GM19351 (cell line): ENCODE measurements around the gene WNT4.
"Not testable (repeated sequence)": the region's sequence is repeated elsewhere in the genome, so short reads cannot be mapped to it uniquely, and the experiment has no call there.

Experiments
- ATAC-seq: cut with Tn5 transposase; IDR thresholded peaks from one replicate; pipeline ENCODE4 v1.9.1; 2021; ENCODE audit warnings: mild to moderate bottlenecking, moderate library complexity; ENCODE audit not compliant: unreplicated experiment

WNT4 gene

DNA sequence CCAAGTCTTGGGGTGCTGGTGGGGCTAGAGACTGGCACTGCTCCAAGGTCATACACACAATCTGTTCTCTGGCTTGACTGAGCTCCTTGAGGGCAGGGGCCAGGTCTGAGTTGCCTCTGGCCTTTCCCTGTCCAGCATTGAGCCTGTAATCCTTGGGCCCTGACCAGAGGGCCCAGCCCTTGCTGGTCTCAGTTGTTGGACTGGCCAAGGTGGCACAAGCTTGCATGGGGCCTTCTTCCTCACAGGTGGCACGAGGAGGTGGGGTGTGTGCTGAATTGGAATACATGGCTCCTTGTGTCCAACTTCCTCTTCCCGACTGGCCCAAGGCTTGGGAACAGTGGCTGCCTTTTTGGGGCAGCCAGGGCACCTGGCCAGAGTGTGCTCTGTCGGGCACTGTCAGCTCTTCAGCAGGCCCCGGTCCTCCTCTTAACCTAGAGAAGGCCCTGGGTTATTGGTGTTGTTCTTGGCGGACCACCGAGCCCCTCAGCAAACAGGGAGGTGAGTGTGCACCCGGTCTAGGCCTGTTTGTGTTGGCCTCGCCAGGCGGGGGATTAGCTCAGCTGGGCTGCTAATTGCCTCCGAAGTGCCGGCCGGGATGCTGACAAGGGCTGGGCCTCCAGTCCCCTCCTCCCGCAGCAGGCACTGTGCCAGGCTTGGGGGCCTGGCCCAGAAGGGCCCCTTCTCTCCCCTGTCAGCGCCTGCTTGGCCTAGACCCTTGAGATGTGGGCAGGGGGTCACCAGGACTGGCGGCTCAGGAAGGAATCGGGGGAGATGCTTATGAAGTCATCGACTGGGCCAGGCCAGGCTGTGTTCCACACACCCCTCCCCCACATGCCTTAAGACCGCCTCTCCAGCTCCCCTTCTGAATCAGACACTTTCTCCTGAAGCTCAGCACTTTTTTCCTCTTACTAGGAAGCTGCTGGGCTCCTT lies 28.5 kb downstream of the WNT4 start:
- no peak for ATAC-seq

DNA sequence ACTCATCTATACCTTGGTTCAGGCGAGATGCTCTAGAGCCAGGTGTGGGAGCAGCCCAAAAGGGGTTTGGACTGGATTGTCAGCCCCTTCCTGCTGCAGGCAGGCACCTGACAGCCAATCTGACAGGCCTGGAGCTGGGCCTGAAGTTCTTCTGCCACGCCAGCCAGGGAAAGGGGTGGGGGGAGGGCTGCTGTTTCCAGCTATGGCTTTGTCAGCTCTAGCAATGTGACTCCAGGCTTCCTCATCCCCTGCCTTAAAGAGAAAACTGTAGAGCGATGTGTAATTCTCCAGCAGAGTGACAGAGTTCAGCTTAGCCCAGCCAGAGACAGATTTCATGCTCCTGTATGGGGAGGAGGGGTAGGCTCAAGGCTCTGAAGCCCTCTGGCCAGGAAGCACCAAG lies 30.3 kb downstream of the WNT4 start:
- no peak for ATAC-seq

DNA sequence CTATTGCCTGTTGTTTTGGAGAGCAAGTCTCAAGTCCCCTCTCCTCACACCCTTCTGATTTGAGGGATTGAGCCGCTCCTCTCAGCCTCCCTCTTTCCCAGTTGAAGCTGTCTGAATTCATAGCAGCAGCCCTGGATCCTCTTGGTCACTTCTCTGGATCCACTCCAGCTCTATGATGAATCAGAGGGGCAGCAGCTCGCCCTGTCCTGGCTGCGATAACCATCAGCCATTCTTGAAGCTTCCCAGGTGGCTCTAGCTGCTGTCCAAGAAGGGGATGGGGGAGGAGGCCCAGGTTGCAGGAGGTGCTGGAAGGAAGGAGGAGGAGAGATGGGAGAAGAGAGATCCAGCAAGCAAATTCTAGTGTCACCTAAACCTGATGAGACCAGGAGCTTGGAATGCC lies 31.3 kb downstream of the WNT4 start:
- no peak for ATAC-seq

DNA sequence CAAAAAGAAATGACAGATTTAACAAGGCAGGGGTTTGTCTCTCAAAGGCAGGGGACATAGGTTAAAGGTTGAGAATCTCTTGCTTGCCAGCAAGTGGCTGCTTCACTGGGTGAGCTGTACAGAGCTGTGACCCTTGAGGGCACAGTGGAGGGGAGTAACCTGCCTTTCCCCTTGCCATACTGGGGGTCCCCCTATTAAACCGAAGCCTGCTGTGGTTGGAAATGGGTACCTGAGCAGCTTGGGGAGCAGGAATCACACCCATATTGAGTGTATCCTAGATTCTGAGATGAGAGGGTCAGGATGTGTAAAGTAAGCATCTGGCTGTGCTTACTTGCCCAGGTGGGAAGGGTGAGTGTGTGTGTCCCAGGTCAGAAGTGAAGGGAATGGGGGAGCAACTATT lies 31.8 kb downstream of the WNT4 start:
- ATAC-seq: no peak

DNA sequence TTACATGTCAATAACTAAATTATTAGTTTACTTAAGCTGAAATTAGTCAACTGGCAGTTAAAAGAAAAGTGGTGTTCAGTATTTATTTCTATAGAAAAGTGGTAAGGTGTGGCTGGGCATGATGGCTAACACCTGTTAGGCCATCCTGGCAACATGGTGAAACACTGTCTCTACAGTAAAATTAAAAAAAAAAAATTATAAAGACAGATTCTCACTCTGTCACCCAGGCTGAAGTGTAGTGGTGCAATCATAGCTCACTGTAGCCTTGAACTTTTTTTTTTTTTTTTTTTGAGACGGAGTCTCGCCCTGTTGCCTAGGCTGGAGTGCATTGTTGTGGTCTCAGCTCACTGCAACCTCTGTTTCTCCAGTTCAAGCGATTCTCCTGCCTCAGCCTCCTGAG lies 32.9 kb downstream of the WNT4 start:
- ATAC-seq: no peak

DNA sequence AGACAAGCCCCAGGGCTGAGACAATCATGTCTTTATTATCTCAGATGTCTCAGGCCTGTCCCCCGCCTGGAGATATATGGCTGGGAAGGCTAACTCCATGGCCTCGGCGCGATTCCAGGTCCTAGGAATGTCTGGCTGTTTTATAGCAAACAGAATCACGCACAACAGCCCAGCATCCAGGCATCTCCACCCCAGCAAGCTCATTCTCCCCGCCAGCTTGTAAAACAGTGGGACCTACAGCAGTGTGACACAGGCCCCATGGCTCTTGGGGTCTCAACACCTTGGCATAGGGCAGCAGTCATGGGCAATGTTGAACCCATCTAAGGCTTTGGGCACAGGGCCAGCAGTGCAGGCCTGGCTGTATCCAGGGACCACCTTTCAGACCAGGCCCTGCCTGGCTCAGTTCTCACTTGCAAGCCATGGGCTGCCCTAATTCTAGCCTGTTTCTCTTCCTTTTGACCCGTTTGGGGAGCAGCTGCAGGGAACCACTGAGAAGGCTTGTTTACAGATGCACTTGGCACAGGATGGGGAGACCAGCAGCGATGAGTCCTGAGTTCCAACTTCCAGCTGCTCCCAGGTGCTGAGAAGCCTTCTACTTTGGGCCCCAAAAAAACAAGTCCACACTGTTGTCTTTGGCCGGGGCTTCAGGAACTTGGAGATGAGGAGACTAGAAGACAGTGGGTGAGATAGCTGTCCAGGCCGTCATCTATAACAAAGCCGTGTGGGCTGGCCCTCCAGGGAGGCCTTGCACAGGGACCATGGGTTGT lies 34.4 kb downstream of the WNT4 start:
- no peak for ATAC-seq

DNA sequence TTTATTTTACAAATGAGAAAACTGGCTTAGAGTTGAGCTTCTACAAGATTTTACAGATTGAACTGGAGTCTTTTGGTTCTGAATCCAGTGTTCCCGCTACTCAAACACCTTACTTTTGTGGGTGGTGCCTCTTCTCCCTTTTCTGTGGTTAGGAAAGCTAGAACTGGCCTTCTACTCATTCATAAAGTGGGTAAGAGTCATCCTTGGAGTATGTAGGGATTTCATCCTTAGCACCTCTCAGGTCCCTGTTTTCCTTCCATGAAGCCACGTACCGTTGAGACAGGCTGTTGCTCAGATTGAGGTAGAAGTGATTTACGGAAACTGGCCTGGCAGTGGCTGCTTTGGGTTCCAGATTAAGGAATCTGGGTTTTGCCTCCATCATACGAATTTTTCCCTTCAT lies 35.8 kb downstream of the WNT4 start:
- ATAC-seq: no peak

DNA sequence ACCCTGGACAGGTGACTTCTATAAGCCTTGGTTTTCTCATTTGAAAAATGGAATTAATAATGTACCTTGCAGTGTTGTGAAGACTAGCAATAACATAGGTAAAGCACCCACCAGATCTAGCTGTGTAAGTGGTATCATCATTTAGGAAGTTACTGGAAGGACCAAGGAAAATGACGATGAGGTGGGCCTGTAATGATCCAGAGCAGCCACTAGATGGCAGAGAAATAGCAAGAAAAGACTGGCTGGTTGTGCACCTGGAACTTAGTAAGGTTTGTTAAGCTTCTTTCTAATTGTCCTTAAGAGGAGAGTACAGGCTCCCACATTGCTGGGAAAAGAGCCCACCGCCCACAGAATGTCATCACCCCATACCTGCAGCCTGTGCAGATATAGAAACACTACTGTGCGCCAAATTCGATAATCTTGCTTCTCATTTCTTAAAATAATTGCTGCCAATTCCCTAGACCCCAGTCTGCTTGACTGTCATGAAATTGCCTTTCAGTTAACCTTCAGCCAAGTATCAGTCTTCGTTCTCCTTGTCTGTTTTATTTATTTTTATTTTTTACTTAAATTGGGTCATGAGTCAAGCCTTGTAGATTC lies 37.2 kb downstream of the WNT4 start:
- no peak for ATAC-seq

DNA sequence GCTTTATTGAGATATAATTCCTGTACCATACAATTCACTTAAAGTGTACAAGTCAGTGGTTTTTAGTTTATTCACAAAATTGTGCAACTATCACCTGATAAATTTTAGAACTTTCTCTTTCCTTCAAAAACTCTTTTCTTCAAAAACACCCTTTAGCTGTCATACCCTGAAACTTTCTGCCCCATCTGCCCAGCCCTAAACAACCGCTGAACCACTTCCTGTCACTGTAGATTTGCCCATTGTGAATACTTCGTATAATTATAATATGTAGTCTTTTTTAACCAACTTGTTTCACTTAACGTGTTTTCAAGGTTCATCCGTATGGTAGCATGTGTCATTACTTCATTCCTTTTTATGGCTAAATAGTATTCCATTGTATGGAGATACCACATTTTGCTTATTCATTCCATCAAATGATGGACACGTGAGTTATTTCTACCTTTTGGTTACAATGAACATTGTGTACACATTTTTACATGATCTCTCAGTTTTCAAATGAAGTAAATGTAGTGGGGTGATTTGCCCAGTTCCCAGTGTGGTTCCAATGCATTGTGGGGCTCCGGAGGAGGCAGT lies 37.9 kb downstream of the WNT4 start:
- no peak for ATAC-seq

DNA sequence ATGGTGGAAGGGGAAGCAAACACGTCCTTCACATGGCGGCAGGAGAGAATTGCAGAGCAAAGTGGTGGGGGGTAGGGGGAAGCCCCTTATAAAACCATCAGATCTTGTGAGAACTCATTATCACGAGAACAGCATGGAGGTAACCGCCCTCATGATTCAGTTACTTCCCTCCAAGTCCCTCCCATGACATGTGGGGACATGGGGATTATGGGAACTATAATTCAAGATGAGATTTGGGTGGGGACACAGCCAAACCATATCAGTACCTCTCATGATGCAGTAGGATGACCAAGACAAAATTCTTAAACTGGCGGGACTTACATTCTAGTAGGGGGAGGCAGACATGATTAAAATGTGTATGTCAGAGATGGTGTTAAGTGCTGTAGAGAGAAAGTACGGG lies 38.8 kb downstream of the WNT4 start:
- ATAC-seq: no peak

DNA sequence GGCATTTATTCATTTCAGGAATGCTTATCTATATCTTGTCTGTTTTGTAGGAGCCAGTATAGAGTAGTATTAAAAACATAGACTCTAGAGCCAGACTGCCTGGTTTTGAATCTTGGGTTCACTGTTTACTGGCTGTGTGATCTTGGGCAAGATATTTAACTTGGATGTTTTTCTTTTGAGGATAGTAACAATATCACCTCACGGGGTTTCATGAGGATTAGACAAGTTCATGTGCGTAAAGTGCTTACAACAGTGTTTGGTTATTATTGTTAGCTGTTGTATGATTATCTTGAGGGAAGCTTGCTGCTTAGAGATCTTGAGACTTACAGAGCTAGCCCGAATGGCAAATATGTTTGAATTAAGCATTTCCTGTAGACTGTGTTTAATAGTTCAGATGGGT lies 40.2 kb downstream of the WNT4 start:
- no peak for ATAC-seq

DNA sequence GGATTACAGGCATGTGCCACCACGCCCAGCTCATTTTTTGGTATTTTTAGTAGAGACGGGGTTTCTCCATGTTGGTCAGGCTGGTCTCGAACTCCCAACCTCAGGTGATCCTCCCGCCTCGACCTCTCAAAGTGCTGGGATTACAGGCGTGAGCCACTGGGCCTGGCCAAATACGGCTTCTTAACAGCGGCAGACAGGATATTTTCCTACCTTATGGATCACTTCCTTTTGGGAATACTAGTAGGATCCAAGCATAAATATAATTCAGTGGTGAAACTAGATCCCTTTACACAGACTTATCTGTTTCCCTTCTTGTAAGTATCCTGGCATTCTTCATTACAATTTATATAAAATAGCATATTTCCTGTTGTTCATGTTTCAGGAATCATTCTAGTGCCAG lies 40.9 kb downstream of the WNT4 start:
- no peak for ATAC-seq

DNA sequence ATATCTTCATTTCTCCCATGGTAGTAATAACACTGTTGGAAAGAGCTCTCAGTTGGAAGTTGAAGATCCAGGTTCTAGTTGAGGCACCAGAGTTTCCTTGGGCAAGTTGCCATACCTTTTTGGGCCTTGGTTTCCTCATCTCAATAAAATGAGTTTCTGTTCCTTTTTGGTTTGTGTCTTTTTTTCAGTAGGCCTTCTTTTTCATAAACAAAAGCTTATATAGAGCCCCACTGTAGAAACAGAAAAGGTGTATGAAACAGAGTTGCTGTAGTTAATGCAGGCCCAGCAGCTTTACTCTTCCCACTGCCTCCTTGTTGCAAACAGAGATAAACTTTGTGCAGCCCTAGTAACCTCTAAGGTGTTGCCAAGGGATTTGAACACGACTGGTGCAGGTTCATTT lies 41.7 kb downstream of the WNT4 start:
- ATAC-seq: no peak

DNA sequence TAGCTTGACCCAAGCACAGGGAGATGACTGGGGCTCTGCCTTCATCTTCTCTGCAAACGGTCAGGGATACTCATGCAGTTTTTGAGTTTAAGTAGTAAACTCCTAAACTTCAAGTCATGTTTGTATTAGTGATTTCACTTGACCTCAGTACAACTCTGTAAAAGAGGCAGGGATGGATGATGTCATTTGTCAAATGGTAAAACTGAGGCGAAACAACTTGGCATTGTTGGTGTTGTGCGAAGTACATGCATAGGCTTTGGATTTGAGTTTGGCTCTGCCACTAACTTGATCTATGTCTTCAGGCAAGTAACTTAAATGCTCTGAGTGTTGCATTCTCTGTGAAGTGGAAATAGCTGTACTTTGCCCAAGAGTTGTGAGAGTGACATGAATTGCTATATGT lies 42.7 kb downstream of the WNT4 start:
- no peak for ATAC-seq

DNA sequence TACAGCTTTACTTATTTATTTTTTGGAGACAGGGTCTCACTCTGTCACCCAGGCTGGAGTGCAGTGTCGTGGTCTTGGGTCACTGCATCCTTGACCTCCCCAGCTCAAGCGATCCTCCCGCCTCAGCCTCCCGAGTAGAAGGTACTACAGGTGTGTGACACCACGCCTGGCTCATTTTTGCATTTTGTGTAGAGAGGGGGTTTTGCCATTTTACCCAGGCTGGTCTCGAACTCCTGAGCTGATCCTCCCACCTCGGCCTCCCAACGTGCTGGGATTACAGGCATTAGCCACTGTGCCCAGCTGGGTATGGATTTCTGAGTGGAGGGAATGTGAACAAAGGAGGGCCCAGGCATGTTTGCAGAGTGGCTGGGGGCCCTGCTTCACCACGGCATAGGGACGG lies 44.1 kb downstream of the WNT4 start:
- no peak for ATAC-seq

DNA sequence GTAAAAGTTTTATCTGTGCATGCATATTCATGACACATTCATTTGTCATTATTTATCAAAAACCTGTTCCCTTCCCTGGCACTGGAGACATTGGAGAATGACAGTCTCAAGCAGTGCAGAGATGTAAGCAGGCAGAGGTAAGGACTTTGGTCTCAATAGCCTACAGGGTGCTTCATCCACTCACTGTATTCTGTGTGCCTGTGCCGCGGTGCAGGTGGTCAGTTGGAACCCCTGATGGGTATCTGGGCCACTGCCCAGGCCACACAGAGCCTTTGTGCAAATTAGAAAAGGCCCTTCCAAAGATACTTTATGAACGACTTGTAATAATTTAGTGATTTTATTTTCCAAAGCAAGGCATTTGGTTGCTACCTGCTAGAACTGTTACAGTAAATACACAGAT lies 46.4 kb downstream of the WNT4 start:
- ATAC-seq: no peak

DNA sequence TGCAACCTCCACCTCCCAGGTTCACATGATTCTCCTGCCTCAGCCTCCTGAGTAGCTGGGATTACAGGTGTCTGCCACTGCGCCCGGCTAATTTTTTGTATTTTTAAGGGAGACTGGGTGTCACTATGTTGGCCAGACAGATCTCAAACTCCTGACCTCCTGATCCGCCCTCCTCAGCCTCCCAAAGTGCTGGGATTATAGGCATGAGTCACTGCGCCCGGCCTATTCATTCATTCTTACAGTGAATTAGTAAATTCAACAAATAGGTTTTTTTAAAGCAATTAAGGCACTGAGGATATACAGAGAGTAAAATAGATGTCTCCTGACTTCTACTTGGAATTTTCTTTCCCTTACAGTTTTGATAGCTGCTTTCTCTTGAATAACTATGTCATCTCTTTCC lies 46.9 kb downstream of the WNT4 start:
- ATAC-seq: no peak

DNA sequence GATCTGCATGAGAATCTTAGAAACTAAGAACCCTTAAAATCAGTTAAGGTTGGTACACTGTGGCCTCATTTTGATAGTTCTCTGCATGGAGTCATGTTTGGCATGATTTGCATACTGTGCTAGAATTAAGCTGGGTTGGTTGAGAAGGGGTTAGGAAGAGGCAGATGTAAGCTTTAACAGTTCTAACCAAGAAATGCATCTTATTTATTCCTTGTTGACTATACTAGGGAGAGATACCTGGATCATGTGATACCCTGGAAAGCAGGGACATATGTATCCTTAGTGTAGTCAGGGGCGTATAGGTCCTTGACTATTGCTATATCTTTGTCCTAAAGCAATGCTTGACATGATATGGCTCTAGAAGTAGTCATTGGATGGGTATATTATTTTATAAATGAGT lies 49.4 kb downstream of the WNT4 start:
- ATAC-seq: no peak

DNA sequence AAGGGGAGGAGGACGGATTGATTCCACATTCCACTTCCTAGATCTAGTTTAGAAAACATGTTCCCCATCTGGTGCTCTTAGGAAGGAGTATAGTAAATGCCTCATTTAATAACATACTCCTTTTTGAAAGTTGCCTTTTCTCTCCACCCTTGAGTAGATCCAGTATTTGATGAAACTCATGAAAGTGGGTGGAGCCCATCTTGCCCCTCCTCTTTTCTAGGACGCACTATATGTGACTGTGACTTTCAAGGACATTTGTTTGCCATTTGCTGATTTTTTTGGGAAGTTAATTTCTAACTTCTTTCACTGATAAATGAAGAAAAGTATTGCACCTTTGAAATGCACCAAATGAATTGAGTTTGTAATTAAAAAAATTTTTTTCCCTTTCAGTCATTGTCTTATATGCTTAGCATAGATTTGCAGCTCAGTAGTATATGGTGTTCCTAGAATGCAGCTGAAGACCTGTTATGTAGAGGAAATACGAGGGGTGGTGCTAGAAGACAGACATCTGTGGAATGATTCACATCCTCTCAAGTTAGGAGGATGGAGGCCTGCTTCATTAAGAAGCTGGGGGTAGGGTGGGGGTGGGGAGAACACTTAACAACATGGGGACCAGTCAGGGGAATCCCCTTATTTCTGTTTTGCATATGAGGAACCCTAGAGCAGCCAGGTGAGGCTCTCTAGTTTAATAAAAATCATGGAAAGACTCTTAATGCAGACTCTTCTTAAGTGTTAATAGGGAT lies 50.7 kb downstream of the WNT4 start:
- ATAC-seq: not testable (repeated sequence)

DNA sequence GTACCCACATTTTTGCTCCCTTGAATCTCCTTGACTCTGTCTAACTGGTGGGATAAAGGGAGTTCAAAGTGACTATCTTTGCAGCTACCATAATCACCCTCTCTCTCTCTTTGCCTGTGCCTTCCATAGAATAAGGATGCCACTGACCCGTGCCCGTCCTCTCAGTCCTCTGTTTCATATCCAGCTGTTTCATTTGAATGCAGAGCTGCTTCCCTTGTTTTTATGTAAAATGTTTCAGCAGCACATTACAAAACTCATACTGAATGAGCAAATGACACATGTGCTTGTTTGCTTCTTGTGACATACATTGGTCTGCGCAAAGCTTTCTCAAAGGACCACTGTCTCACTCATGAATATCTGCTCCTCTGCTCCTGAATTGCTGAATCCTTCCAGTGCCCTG lies 52.0 kb downstream of the WNT4 start:
- ATAC-seq: no peak

DNA sequence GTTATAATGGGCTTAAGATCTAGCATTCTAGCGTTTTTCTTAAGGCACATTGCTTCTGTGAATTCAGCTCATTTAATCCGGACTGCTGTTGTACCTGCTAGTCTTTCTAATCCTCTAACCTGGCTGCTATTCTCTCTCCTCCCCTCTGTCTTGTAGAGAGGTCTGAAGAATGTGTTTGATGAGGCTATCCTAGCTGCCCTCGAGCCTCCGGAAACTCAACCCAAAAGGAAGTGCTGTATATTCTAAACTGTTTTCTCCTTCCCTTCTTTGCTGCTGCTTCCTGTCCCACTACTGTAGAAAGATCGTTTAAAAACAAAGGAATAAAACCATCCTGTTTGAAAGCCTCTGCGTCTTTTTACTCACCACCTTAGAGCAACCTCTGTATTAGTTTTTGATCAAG lies 53.1 kb downstream of the WNT4 start:
- no peak for ATAC-seq
